HepG2 (cell line): ENCODE measurements around the gene LTB4R2. TPM values are rescaled to one million over a fixed set of nuclear protein-coding genes. Genes with fewer than 3 reads are reported as not detected.

ENCODE experiments used
- NFATC3 ChIP-seq: sonication (generic); formaldehyde crosslinking; IDR thresholded peaks from 2 replicates; pipeline ENCODE4 v1.5.1; 2020; ENCODE audit warnings: mild to moderate bottlenecking, missing genetic modification reagents
- PCBP1 ChIP-seq: fragments of 200-400 bp; formaldehyde crosslinking; IDR thresholded peaks from 2 replicates; pipeline ENCODE4 v1.6.1; 2017; ENCODE audit warnings: mild to moderate bottlenecking, low read depth, low read length, borderline replicate concordance
- TBL1XR1 ChIP-seq: fragments of 150-350 bp; IDR thresholded peaks from 2 replicates; pipeline ENCODE4 v1.6.1; 2014; ENCODE audit warnings: borderline replicate concordance, low read length; ENCODE audit not compliant: partially characterized antibody
- TMF1 ChIP-seq: sonication (generic); formaldehyde crosslinking; IDR thresholded peaks from 2 replicates; pipeline ENCODE4 v1.8.1; 2022; ENCODE audit warnings: low read depth, missing genetic modification reagents
- ZBTB1 ChIP-seq: sonication (generic); formaldehyde crosslinking; IDR thresholded peaks from 2 replicates; pipeline ENCODE4 v1.4.0; 2020; ENCODE audit warnings: missing genetic modification reagents, borderline replicate concordance
- ZBTB8A ChIP-seq: sonication (generic); formaldehyde crosslinking; IDR thresholded peaks from 2 replicates; pipeline ENCODE4 v1.4.0; 2020; ENCODE audit warnings: mild to moderate bottlenecking, low read depth, missing genetic modification reagents, borderline replicate concordance
- ZEB1 ChIP-seq: IDR thresholded peaks from 2 replicates; pipeline ENCODE4 v1.6.1; 2012; ENCODE audit warnings: mild to moderate bottlenecking, low read depth, inconsistent platforms; ENCODE audit not compliant: insufficient replicate concordance
- ZNF232 ChIP-seq: sonication (generic); formaldehyde crosslinking; IDR thresholded peaks from 2 replicates; pipeline ENCODE4 v1.4.0; 2020; ENCODE audit warnings: missing genetic modification reagents, borderline replicate concordance
- ZNF235 ChIP-seq: sonication (generic); formaldehyde crosslinking; IDR thresholded peaks from 2 replicates; pipeline ENCODE4 v1.8.1; 2023; ENCODE audit warnings: mild to moderate bottlenecking, missing genetic modification reagents, borderline replicate concordance
- ZNF335 ChIP-seq: sonication (generic); formaldehyde crosslinking; IDR thresholded peaks from 2 replicates; pipeline ENCODE4 v1.4.0; 2020; ENCODE audit warnings: missing genetic modification reagents
- ZNF672 ChIP-seq: sonication (generic); formaldehyde crosslinking; IDR thresholded peaks from 2 replicates; pipeline ENCODE4 v1.8.1; 2022; ENCODE audit warnings: missing genetic modification reagents
- ZNF674 ChIP-seq: sonication (generic); formaldehyde crosslinking; IDR thresholded peaks from 2 replicates; pipeline ENCODE4 v1.5.0; 2020; ENCODE audit warnings: low read depth, mild to moderate bottlenecking, missing genetic modification reagents
- ZNF83 ChIP-seq: sonication (generic); formaldehyde crosslinking; IDR thresholded peaks from 2 replicates; pipeline ENCODE4 v1.4.0; 2020; ENCODE audit warnings: missing genetic modification reagents, mild to moderate bottlenecking, borderline replicate concordance
- ZSCAN9 ChIP-seq: IDR thresholded peaks from 2 replicates; pipeline ENCODE4 v1.6.1; 2016; ENCODE audit warnings: borderline replicate concordance
- polyA plus RNA-seq, 8 experiments: library from polyadenylated mRNA; depleted of rRNA in 3 of 8; stranded (reverse) in 7 of 8; unstranded in 1 of 8; fragments of >200 nt; fragmentation: Illumina TruSeq in 4 of 8; extraction: Trizol in 4 of 8; gene quantifications; 2 replicates each; pipeline versions ENCODE4 v1.2.1 to v1.2.3, GENCODE V29; 2011 to 2016; ENCODE audit warnings: low read depth in 4 of 8, missing spikeins in 1 of 8, mixed read lengths in 1 of 8; ENCODE audit not compliant: insufficient read depth in 1 of 8
- total RNA-seq, 5 experiments: library from RNA; depleted of rRNA; stranded (reverse); fragments of >200 nt; fragmentation: Illumina TruSeq; extraction: Trizol; gene quantifications; 2 replicates each; pipeline ENCODE4 v1.2.3, GENCODE V29; 2016; ENCODE audit warnings: low read depth in 1 of 5
- TF ChIP-seq, protein P1 (sequence below): sonication (generic); formaldehyde crosslinking; IDR thresholded peaks from 2 replicates; pipeline ENCODE4 v1.4.0; 2020; ENCODE audit warnings: mild to moderate bottlenecking, missing genetic modification reagents
- TF ChIP-seq, protein P2 (sequence below): sonication (generic); formaldehyde crosslinking; IDR thresholded peaks from 2 replicates; pipeline ENCODE4 v1.4.0; 2020; ENCODE audit warnings: mild to moderate bottlenecking, missing genetic modification reagents
- TF ChIP-seq, protein P3 (sequence below): sonication (generic); formaldehyde crosslinking; IDR thresholded peaks from 2 replicates; pipeline ENCODE4 v1.5.0; 2020; ENCODE audit warnings: missing genetic modification reagents, mild to moderate bottlenecking, borderline replicate concordance

Gene LTB4R2
- total and polyA plus RNA-seq, 2 of the 13 experiments (the other 11 are each of a cell fraction or from before 2014, with no cell fraction given), result 3.9 to 6.9 TPM

DNA sequence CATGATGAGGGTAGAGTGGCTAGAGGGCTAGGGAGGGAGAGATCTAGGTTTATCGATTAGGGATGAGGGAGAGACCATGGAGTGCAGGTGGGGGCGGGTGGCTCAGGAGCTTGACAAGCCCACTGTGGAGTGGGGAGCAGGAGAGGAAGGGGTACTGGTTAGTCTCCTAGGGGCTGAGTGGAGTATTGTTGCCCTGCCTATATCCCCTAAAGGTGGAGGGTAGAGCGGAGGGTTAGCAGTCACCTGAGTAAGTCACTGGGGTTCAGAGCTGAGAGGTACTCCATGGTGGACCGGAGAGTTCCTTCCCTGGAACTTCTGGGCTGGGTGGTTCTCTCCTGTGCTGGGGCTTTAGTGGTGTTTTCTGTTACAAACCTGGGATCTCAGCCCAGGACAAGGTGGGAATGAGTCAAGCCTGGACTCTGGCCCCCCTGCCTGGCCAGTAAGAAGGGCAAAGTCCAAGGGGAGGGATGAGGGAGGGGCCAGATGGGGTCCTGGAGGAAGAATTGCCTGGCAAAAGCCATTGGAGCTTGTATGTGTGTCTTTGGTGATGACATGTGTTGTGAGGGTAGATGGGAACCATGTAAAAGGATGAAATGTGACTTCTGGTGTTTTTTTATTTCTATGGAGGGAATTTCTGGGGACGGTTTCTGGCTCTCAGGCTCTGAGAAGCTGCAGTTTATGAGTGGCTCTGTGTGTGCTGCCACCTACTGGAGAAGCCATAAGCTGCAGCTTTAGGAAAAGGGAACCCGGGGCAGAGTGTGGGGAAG, 2.2 kb upstream of the LTB4R2 start, which contains the start of gene CIDEB (continued):
- TF ChIP-seq, protein P1, sequence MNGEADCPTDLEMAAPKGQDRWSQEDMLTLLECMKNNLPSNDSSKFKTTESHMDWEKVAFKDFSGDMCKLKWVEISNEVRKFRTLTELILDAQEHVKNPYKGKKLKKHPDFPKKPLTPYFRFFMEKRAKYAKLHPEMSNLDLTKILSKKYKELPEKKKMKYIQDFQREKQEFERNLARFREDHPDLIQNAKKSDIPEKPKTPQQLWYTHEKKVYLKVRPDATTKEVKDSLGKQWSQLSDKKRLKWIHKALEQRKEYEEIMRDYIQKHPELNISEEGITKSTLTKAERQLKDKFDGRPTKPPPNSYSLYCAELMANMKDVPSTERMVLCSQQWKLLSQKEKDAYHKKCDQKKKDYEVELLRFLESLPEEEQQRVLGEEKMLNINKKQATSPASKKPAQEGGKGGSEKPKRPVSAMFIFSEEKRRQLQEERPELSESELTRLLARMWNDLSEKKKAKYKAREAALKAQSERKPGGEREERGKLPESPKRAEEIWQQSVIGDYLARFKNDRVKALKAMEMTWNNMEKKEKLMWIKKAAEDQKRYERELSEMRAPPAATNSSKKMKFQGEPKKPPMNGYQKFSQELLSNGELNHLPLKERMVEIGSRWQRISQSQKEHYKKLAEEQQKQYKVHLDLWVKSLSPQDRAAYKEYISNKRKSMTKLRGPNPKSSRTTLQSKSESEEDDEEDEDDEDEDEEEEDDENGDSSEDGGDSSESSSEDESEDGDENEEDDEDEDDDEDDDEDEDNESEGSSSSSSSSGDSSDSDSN (CRISPR knock-in tag), result peak; percentile 71
- TF ChIP-seq, protein P2, sequence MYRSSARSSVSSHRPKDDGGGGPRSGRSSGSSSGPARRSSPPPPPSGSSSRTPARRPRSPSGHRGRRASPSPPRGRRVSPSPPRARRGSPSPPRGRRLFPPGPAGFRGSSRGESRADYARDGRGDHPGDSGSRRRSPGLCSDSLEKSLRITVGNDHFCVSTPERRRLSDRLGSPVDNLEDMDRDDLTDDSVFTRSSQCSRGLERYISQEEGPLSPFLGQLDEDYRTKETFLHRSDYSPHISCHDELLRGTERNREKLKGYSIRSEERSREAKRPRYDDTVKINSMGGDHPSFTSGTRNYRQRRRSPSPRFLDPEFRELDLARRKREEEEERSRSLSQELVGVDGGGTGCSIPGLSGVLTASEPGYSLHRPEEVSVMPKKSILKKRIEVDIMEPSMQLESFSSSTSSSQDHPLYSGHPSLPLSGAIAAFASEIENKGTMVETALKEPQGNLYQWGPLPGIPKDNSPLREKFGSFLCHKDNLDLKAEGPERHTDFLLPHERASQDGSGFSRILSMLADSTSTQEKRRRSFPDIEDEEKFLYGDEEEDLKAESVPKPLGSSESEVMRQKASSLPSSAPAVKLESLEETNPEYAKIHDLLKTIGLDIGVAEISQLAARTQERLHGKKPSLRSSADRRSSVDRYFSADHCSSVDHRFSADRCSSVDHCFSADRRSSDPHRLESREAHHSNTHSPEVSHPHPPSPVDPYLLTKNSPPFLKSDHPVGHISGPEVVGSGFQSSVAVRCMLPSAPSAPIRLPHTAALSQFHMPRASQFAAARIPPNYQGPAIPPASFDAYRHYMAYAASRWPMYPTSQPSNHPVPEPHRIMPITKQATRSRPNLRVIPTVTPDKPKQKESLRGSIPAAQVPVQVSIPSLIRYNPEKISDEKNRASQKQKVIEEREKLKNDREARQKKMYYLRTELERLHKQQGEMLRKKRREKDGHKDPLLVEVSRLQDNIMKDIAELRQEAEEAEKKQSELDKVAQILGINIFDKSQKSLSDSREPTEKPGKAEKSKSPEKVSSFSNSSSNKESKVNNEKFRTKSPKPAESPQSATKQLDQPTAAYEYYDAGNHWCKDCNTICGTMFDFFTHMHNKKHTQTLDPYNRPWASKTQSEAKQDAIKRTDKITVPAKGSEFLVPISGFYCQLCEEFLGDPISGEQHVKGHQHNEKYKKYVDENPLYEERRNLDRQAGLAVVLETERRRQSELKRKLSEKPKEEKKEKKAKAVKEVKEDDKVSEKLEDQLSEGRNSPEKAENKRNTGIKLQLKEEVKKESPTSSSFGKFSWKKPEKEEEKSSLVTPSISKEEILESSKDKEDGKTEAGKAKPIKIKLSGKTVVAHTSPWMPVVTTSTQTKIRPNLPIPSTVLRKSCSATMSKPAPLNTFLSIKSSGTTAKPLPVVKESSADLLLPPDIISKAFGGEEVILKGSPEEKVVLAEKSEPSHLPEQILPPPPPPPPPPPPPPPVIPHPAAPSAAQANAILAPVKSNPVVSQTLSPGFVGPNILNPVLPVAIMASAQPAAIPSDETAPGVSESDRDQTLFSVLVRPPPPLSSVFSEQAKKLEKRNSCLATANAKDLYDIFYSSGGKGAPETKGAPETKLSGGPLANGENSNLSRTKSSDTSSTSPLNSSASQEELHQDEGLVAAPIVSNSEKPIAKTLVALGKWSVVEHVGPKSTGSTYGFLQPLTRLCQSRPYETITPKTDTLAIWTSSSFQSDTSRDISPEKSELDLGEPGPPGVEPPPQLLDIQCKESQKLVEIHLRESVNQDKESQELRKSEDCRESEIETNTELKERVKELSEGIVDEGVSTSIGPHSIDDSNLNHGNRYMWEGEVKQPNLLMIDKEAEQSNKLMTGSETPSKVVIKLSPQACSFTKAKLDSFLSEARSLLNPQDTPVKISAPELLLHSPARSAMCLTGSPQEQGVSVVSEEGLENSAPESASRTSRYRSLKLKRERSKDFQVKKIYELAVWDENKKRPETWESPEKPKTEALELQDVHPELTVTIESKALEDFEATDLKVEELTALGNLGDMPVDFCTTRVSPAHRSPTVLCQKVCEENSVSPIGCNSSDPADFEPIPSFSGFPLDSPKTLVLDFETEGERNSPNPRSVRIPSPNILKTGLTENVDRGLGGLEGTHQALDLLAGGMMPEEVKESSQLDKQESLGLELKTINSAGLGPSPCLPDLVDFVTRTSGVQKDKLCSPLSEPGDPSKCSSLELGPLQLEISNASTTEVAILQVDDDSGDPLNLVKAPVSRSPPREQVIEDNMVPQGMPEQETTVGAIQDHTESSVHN (CRISPR knock-in tag), result peak; percentile 87; the same call in 1 of the 2 replicates
- peak; percentile 49; the same call in 1 of the 2 replicates for TF ChIP-seq ZNF232 (CRISPR knock-in tag)
- no peak for TF ChIP-seq ZBTB1 (CRISPR knock-in tag)
- 0 out of 2 replicates have a peak, but pooled peaks have one; percentile 8 for TF ChIP-seq ZNF674 (CRISPR knock-in tag)
- peak; percentile 25; the same call in 1 of the 2 replicates for TF ChIP-seq ZBTB8A (CRISPR knock-in tag)
- TF ChIP-seq ZSCAN9 (CRISPR knock-in tag), result peak; percentile 95
- TF ChIP-seq NFATC3, result 0 out of 2 replicates have a peak, but pooled peaks have one; percentile 3
- TF ChIP-seq ZNF335, result peak; percentile 90
- TF ChIP-seq PCBP1, result no peak
- TF ChIP-seq, protein P3, sequence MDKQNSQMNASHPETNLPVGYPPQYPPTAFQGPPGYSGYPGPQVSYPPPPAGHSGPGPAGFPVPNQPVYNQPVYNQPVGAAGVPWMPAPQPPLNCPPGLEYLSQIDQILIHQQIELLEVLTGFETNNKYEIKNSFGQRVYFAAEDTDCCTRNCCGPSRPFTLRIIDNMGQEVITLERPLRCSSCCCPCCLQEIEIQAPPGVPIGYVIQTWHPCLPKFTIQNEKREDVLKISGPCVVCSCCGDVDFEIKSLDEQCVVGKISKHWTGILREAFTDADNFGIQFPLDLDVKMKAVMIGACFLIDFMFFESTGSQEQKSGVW, result no peak
- TF ChIP-seq ZNF235, result peak; percentile 92; the same call in 1 of the 2 replicates
- TF ChIP-seq ZEB1, result no peak
- peak; percentile 47 for TF ChIP-seq TMF1 (CRISPR knock-in tag)
- no peak for TF ChIP-seq ZNF672
- peak; percentile 96 for TF ChIP-seq ZNF83
- TF ChIP-seq TBL1XR1, result peak; percentile 41
